Measurements from ENCODE around the gene THEM5.

Gene THEM5

DNA sequence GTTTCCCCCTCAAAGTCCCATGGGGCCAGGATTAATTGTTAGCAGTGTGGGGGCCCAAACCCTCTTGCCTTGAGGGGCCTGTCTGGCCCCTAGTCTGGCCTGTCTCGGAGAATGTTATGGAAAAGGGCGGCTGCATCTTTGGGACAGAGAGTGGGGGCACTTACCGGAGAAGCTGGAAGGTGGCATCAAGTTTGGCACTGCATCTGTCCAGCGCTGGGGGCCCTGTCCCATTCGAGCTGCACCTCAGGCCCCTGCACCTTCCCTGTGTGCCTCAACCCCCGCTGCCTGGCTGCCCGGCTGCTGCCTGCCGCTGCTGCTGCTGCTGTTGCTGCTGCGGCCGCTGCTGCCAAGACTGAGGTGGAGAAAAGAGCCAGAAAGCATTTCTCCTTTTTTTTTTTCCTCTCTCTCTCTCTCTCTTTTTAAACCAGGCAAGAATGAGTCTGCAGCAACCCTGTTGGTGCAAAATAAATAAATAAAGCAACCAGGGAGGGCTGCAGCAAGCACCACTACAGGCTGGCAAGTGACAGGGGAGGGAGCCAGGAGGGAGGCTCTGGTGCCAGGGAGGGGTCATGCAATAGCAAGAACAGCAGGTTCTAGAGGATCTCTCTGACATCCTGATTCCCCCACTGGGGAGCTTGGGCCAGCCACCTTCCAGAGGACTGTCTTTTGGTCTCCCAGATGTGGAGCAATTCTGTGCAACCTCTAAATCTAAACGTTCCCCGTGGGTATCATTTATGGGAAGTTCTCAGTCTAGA lies 48.3 kb downstream of the THEM5 start, which contains the start of gene LINGO4:
Gene LINGO4 (minus strand): TSS at position 354 of the 755 bp plus-strand sequence. CDS start 2,715 bp downstream, outside the sequence.
- H3K36me3 ChIP-seq (ENCODE audit: control insufficient read depth, insufficient read depth, low read length) = no peaks in the 10 kb centered on the region
- no peak within 1 kb of the TSS for H3K27ac ChIP-seq
- no peak within 1 kb of the TSS for H2AFZ ChIP-seq
- H3K9me3 ChIP-seq (ENCODE audit: control insufficient read depth, low read length) = no peaks in the 10 kb centered on the region
- H3K4me3 ChIP-seq (ENCODE audit: low read depth, low read length) = no peak within 1 kb of the TSS
- H3K27me3 ChIP-seq (ENCODE audit: control insufficient read depth, insufficient read depth, low read length) = no peaks in the 10 kb centered on the region
- H3K79me2 ChIP-seq = no peaks in the 10 kb centered on the region
- H3K4me2 ChIP-seq (ENCODE audit: low read length) = no peak within 1 kb of the TSS
- TF ChIP-seq, protein P1, sequence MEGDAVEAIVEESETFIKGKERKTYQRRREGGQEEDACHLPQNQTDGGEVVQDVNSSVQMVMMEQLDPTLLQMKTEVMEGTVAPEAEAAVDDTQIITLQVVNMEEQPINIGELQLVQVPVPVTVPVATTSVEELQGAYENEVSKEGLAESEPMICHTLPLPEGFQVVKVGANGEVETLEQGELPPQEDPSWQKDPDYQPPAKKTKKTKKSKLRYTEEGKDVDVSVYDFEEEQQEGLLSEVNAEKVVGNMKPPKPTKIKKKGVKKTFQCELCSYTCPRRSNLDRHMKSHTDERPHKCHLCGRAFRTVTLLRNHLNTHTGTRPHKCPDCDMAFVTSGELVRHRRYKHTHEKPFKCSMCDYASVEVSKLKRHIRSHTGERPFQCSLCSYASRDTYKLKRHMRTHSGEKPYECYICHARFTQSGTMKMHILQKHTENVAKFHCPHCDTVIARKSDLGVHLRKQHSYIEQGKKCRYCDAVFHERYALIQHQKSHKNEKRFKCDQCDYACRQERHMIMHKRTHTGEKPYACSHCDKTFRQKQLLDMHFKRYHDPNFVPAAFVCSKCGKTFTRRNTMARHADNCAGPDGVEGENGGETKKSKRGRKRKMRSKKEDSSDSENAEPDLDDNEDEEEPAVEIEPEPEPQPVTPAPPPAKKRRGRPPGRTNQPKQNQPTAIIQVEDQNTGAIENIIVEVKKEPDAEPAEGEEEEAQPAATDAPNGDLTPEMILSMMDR (IDR thresholded peaks at IDR 0.05) = no peak
- peaks cover 7% of the 10 kb centered on the region for H3K4me1 ChIP-seq
- no peak within 1 kb of the TSS for H3K9ac ChIP-seq

DNA sequence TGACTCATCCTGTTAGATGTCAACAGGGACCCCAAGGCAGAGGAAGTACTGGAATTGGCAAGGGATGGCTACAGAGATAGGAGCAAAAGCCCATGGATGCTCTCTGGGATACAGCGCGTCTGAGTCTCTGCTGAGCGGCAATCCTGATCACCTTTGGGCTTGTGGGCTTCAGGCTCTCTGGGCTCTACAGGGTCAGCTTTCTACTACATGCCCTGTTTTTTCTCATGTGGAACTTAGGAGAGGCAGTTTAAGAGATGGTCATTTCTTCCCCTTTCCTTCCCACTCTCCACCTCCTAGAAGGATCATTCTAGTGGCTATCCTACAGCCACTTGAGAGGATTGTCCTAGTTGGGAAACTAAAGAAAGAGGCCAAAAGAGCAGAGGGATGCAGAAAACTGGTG lies 49.6 kb downstream of the THEM5 start:
- H3K9me3 ChIP-seq (ENCODE audit: control insufficient read depth, low read length) = no peaks in the 10 kb centered on the region
- peaks cover 7% of the 10 kb centered on the region for H3K4me1 ChIP-seq
- no peaks in the 10 kb centered on the region for H3K36me3 ChIP-seq (ENCODE audit: control insufficient read depth, insufficient read depth, low read length)
- no peaks in the 10 kb centered on the region for H3K79me2 ChIP-seq
- H3K4me2 ChIP-seq (ENCODE audit: low read length) = no peak overlapping the region
- no peak overlapping the region for H2AFZ ChIP-seq
- no peak overlapping the region for H3K27ac ChIP-seq
- H3K4me3 ChIP-seq (ENCODE audit: low read depth, low read length) = no peak overlapping the region
- no peaks in the 10 kb centered on the region for H3K27me3 ChIP-seq (ENCODE audit: control insufficient read depth, insufficient read depth, low read length)
- H3K9ac ChIP-seq = no peak overlapping the region
- TF ChIP-seq, protein P1 (IDR thresholded peaks at IDR 0.05) = no peak

DNA sequence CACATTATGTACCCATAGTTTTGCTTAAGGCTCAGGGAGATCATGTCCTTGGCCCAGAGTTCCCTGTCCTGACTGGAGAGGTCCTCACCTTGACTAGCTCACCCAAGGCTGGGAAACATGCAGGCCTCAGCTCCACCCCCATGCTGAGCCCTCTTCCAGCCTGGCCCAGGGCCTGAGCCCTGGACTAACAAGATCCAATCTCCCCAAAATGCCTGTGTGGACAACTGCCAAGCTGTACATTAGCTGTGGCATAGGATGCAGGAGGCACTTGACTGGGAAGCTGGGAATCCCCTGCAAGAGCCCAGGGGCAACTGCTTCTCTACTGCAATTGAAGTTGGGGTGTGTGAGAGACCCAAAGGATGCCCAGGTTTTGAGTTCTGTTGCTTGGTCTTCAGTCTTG lies 50.3 kb downstream of the THEM5 start:
- Histone ChIP-seq H3K9ac (no peak overlapping the region), H3K36me3 (ENCODE audit: control insufficient read depth, insufficient read depth, low read length) (no peaks in the 10 kb centered on the region), H3K79me2 (no peaks in the 10 kb centered on the region), H3K4me3 (ENCODE audit: low read depth, low read length) (no peak overlapping the region), H3K4me1 (peaks cover 7% of the 10 kb centered on the region), H3K9me3 (ENCODE audit: control insufficient read depth, low read length) (no peaks in the 10 kb centered on the region), H3K4me2 (ENCODE audit: low read length) (no peak overlapping the region), H3K27ac (no peak overlapping the region), H2AFZ (no peak overlapping the region), H3K27me3 (ENCODE audit: control insufficient read depth, insufficient read depth, low read length) (no peaks in the 10 kb centered on the region)
- TF ChIP-seq, protein P1 (IDR thresholded peaks at IDR 0.05) = no peak

DNA sequence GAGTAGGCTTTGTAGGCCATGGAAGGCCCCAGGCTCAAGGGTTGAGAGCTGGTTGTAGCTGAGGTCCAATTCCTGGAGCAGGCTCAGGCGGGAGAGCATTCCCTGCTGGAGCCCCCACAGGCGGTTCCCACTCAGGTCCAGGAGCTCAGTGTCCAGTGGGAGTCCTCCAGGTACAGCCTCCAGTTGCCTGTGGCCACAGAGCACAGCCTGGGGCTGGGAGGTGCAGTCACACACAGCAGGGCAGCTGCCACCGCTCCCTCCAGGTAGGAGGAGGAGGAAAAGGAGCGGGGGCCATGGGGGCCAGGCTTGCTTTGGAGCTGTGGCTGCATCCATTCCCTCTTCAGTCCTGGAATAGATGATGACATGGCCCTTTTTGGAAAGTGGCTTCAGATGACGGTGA lies 51.1 kb downstream of the THEM5 start:
- Histone ChIP-seq H3K79me2 (no peaks in the 10 kb centered on the region), H3K4me3 (ENCODE audit: low read depth, low read length) (no peak overlapping the region), H3K9ac (no peak overlapping the region), H3K27ac (no peak overlapping the region), H3K27me3 (ENCODE audit: control insufficient read depth, insufficient read depth, low read length) (no peaks in the 10 kb centered on the region), H3K36me3 (ENCODE audit: control insufficient read depth, insufficient read depth, low read length) (no peaks in the 10 kb centered on the region), H3K4me2 (ENCODE audit: low read length) (no peak overlapping the region), H2AFZ (no peak overlapping the region), H3K9me3 (ENCODE audit: control insufficient read depth, low read length) (no peaks in the 10 kb centered on the region), H3K4me1 (peaks cover 7% of the 10 kb centered on the region)
- TF ChIP-seq, protein P1 (IDR thresholded peaks at IDR 0.05) = no peak

DNA sequence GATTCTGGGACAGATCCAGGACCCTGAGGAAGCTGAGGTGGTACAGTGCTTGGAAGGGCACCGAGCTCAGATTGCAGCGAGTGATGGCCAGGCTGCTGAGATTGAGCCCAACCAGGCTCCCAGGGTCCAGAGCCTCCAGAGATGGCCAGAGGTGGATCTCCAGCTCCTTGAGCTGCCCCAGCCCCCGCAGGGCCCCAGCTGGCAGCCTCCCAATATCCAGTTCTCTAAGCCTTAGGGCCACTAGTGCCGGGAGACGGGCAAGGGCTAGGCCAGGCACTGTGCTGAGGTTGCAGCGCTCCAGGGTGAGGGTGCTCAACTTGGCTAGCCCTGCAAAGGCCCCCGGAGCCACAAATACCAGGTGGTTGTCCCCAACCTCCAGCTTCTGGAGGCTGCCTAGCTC lies 51.7 kb downstream of the THEM5 start:
- H3K27ac ChIP-seq = no peak overlapping the region
- no peaks in the 10 kb centered on the region for H3K36me3 ChIP-seq (ENCODE audit: control insufficient read depth, insufficient read depth, low read length)
- no peak overlapping the region for H3K9ac ChIP-seq
- H3K4me3 ChIP-seq (ENCODE audit: low read depth, low read length) = no peak overlapping the region
- no peaks in the 10 kb centered on the region for H3K27me3 ChIP-seq (ENCODE audit: control insufficient read depth, insufficient read depth, low read length)
- H3K79me2 ChIP-seq = no peaks in the 10 kb centered on the region
- no peak overlapping the region for H3K4me2 ChIP-seq (ENCODE audit: low read length)
- peaks cover 7% of the 10 kb centered on the region for H3K4me1 ChIP-seq
- no peak overlapping the region for H2AFZ ChIP-seq
- TF ChIP-seq, protein P1 (IDR thresholded peaks at IDR 0.05) = no peak
- H3K9me3 ChIP-seq (ENCODE audit: control insufficient read depth, low read length) = no peaks in the 10 kb centered on the region
